HUES64 (cell line): ENCODE data around the gene TLE6. TPM values are rescaled to one million over a fixed set of nuclear protein-coding genes. Genes with fewer than 3 reads are reported as not detected.
A peak's percentile ranks its signal among the peaks of the same experiment; 100 is the strongest.
"Not testable (repeated sequence)": the region's sequence is repeated elsewhere in the genome, so short reads cannot be mapped to it uniquely, and the experiment has no call there.

ENCODE experiments used
- H3K27ac ChIP-seq: 2 replicates; pipeline ENCODE4 v1.7.0; 2013; ENCODE audit warnings: low read depth, low read length, inconsistent platforms
- H3K27me3 ChIP-seq: 2 replicates; pipeline ENCODE4 v1.6.1; 2013; ENCODE audit warnings: mild to moderate bottlenecking, low read length; ENCODE audit not compliant: insufficient read depth
- H3K36me3 ChIP-seq: 2 replicates; pipeline ENCODE4 v1.6.1; 2013; ENCODE audit warnings: mild to moderate bottlenecking, low read length; ENCODE audit not compliant: insufficient read depth
- H3K4me1 ChIP-seq: 2 replicates; pipeline ENCODE4 v1.6.1; 2013; ENCODE audit warnings: mild to moderate bottlenecking, low read length, moderate library complexity; ENCODE audit not compliant: insufficient read depth
- H3K4me3 ChIP-seq: 2 replicates; pipeline ENCODE4 v1.5.1; 2013; ENCODE audit warnings: mild to moderate bottlenecking, low read length, moderate library complexity
- H3K9ac ChIP-seq: 2 replicates; pipeline ENCODE4 v1.6.1; 2013; ENCODE audit warnings: mild to moderate bottlenecking, low read depth, low read length
- H3K9me3 ChIP-seq: 2 replicates; pipeline ENCODE4 v1.6.1; 2013; ENCODE audit warnings: low read depth, low read length; ENCODE audit not compliant: insufficient read depth
- WGBS: fragments of 150-250, 120-280 bp; methylation state at CpG from one replicate; pipeline ENCODE4 v1.1.7; 2013; ENCODE audit warnings: missing lambda C conversion rate; 5-methylcytosine and 5-hydroxymethylcytosine counted together
- polyA plus RNA-seq, 2 experiments: library from polyadenylated mRNA; stranded (reverse); fragments of 50-300 nt; gene quantifications; one replicate each; pipeline ENCODE4 v1.2.3, GENCODE V29; 2013

Gene TLE6
- 0.80 TPM for polyA plus RNA-seq (2013, experiment 1 of 2)
- 0.51 TPM for polyA plus RNA-seq (2013, experiment 2 of 2)

DNA sequence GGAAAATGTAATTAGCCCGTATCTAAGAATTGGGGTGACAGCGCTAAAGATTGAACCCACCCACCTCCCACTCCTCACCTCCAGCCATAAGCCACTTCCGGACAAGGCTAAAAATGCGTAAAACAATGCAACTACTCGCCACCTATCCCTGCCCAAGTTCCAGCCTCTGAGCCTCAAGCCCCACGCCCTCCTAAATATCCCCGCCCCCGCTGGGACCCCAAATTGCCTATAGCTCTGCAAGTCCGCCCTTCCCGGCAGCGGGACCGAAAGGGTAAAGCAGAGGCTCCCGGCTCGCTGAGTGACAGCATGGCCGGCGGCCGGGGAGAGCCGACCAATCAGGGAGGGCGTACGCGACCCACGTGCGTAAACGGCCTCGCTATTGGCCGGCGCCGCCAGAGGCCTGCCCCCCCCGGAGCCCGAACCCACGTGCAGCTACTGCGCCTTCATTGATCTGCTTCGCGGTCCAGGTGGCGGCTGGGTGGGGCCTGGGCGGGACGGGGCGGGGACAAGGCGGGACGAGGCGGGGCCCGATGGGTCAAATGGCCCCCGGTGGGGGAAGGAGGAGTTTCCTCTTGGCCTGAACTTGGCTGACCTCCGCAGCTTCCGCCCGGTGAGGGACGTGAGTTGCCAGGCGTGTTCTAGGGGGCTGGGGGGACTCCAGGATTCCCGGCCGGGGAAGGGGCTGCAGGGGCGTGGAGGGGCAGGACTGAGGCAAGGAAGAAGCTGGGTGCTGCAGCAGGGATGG lies at the start of gene TLE6:
Gene TLE6 (plus strand): TSS at position 564 of the 745 bp plus-strand sequence. CDS start 670 bp downstream, outside the sequence.
- no peaks in the 10 kb centered on the region for H3K36me3 ChIP-seq
- H3K4me3 ChIP-seq, result peak within 1 kb of the TSS; percentile 65
- H3K9me3 ChIP-seq, result no peaks in the 10 kb centered on the region
- H3K27ac ChIP-seq, result no peak within 1 kb of the TSS; the same call in 1 of the 2 replicates
- peaks cover 8% of the 10 kb centered on the region; the same call in 1 of the 2 replicates for H3K4me1 ChIP-seq
- H3K27me3 ChIP-seq, result peaks cover 61% of the 10 kb centered on the region
- under 1% methylated on average over 51 of the region's 51 CpGs for WGBS
- H3K9ac ChIP-seq, result no peak within 1 kb of the TSS

DNA sequence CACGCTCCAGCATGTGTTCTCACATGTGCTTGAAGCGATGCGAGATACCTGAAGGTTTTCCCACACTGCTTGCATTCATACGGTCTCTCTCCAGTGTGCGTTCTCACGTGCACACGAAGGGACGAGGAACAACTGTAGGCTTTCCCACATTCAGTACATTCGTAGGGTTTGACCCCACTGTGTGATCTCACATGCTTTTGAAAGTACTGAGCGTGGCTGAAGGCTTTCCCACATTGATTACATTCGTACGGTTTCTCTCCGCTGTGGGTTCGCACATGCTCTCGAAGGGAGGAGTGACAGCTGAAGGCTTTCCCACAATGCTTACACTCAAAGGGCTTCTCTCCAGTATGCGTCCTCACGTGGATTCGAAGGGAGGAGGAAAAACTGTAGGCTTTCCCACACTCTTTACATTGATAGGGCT lies 43.9 kb upstream of the TLE6 start:
- Histone ChIP-seq H3K27ac (no peak overlapping the region), H3K9me3 (peaks cover 60% of the 10 kb centered on the region), H3K36me3 (peaks cover 62% of the 10 kb centered on the region), H3K4me1 (no peaks in the 10 kb centered on the region), H3K27me3 (no peaks in the 10 kb centered on the region), H3K9ac (no peak overlapping the region), H3K4me3 (no peak overlapping the region; the same call in 1 of the 2 replicates)
- WGBS, result 97% methylated on average over 18 of the region's 18 CpGs

DNA sequence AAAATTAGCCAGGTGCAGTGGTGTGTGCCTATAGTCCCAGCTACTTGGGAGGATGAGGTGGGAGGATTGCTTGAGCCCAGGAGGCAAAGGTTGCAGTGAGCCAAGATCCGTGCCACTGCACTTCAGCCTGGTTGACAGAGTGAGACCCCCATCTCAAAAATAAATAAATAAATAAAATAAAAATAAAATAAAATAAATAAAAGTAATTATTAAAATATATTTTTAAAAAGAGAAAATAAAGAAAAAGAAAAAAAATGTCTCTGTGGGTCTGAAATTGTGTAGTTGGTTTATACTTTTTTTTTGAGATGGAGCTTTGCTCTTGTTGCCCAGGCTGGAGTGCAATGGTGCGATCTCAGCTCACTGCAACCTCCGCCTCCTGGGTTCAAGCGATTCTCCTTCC lies 41.5 kb upstream of the TLE6 start:
- H3K4me1 ChIP-seq, H3K27ac ChIP-seq, H3K27me3 ChIP-seq, H3K4me3 ChIP-seq, H3K9ac ChIP-seq: not testable (repeated sequence)
- H3K36me3 ChIP-seq, result peaks cover 66% of the 10 kb centered on the region
- WGBS, result 100% methylated on average over 4 of the region's 4 CpGs
- peaks cover 57% of the 10 kb centered on the region for H3K9me3 ChIP-seq

DNA sequence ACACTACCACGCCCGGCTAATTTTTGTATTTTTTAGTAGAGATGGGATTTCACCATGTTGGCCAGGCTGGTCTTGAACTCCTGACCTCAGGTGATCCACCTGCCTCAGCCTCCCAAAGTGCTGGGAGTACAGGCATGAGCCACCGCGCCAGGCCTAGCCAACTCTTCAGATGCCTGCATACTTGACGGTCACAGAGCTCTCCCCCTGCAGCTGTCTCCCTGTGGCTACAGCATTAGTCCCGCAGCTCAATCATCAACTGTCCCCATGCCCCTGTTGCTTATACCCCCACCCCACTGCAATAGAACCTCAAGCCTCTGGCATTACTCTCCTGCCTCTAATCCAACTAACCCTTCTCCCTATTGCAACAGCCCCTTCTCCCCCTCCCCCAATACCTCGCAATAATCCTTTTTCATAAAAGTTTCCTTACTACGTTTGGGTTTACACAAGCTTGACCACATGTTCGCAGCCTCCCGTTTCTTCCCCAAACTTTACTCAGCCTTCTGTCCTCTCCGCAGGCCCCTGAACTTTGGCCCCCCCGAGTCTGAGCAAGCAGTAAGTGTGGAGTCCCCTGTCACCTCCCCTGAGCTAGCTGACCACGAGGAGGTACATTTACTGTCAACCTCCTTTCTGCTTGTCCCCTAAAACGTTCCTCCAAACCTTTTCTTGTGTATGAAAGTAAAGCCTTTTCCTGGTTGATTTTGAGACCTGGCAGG lies 34.3 kb upstream of the TLE6 start:
- H3K27me3 ChIP-seq, result no peaks in the 10 kb centered on the region
- peaks cover 11% of the 10 kb centered on the region for H3K36me3 ChIP-seq
- WGBS, result 93% methylated on average over 13 of the region's 14 CpGs
- no peak overlapping the region for H3K4me3 ChIP-seq
- H3K27ac ChIP-seq, result no peak overlapping the region
- no peak overlapping the region for H3K9ac ChIP-seq
- H3K9me3 ChIP-seq, result 0 out of 2 replicates have a peak, but pooled peaks cover 3% of the 10 kb centered on the region
- H3K4me1 ChIP-seq, result no peaks in the 10 kb centered on the region

DNA sequence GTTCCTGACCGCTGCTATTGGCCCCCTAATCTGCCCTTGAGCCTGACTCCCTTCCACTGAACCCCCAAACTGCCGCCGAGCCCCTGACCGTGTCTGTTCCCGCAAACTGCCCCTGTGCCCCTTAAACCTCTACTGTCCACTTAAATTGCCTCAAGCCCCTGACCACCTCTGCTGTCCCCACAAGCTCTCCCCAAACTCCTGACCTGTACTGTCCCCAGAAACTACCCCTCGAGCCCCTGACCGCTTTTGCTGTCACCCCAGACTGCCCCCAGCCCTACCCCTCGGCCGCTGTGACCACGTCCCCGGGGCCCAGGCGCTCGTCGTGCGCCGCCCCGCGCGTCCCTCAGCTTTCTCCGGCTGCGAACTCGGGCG lies 33.0 kb upstream of the TLE6 start:
- Histone ChIP-seq H3K4me1 (no peaks in the 10 kb centered on the region), H3K9ac (peak overlapping the region; percentile 52), H3K4me3 (peak overlapping the region; percentile 66), H3K36me3 (peaks cover 3% of the 10 kb centered on the region), H3K27ac (peak overlapping the region; percentile 45; the same call in 1 of the 2 replicates), H3K9me3 (no peaks in the 10 kb centered on the region), H3K27me3 (no peaks in the 10 kb centered on the region)
- WGBS, result 6% methylated on average over 23 of the region's 23 CpGs

DNA sequence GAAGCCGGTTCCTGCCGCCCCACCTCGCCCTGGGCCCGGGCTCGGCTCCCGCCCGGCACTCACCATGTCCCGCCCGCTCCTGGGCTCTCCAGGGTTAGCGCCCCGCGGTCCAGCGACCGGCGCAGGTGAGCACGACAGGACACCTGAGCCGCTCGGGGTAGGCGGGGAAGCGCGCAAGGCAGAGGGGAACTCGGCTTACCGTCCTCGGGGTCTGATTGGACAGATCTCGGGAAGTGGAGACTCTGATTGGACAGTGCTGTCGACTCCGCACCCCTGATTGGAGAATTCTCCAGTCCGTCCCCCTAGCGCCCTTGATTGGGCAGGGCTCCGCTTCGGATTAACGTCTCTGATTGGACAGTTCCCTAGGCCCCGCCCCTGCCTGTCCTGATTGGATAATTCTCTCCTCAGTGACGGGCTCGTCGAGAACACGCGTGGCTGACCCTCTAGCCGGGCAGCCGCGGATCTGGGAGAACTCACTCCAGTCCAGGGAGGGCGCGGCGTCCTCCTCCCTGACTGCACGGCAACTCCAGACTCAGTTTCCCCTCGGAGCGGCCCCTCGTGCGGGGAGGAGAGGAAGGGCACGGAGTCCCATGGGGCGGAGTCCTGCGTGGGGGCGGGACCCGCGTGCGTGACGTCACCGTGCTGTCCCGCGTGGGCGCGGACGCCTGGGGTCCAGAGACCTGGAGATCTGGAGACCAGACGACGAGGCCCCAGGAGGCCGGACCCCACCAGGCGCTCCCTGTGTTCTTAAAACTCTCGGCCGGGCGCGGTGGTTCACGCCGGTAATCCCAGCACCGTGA lies 32.4 kb upstream of the TLE6 start, which contains the start of gene ZNF77:
Gene ZNF77 (minus strand): TSS at position 197 of the 800 bp plus-strand sequence. CDS start 131 bp downstream, at position 66.
- H3K4me1 ChIP-seq, result no peaks in the 10 kb centered on the region
- 3% methylated on average over 74 of the region's 74 CpGs for WGBS

DNA sequence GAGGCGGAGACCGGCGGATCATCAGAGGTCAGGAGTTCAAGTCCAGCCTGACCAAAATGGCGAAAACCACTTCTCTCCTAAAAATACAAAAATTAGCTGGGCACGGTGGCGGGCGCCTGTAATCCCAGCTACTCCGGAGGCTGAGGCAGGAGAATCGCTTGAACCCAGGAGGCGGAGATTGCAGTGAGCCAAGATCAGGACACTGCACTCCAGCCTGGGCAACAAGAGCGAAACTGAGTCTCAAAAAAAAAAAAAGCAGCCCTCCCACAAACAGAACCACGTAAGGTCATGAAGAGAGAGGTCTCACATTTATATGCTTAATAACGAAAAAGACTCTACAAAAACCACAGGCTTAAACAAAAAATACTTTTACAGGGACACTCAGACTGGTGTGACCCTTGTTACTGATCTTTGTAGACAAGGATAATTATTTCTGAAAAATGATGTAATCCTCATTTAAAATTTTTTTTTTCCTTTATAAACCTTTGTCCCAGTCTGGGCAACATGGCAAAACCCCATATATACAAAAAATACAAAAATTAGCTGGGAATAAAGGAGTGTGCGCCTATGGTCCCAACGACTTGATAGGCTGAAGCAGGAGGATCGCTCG lies 31.7 kb upstream of the TLE6 start:
- Histone ChIP-seq H3K9ac (no peak overlapping the region), H3K4me1 (no peaks in the 10 kb centered on the region), H3K27ac (0 out of 2 replicates have a peak overlapping the region, but pooled peaks have one; percentile 72), H3K27me3 (no peaks in the 10 kb centered on the region), H3K4me3 (peak overlapping the region; percentile 66), H3K9me3 (no peaks in the 10 kb centered on the region), H3K36me3 (no peaks in the 10 kb centered on the region)
- WGBS, result 67% methylated on average over 17 of the region's 17 CpGs

More for the DNA sequence above, 32.4 kb upstream of the TLE6 start, which contains the start of gene ZNF77:
- H3K9ac ChIP-seq, result peak within 1 kb of the TSS; percentile 52
- no peaks in the 10 kb centered on the region for H3K36me3 ChIP-seq
- H3K27me3 ChIP-seq, result no peaks in the 10 kb centered on the region
- H3K27ac ChIP-seq, result peak within 1 kb of the TSS; percentile 72; the same call in 1 of the 2 replicates
- H3K9me3 ChIP-seq, result no peaks in the 10 kb centered on the region
- peak within 1 kb of the TSS; percentile 66 for H3K4me3 ChIP-seq

DNA sequence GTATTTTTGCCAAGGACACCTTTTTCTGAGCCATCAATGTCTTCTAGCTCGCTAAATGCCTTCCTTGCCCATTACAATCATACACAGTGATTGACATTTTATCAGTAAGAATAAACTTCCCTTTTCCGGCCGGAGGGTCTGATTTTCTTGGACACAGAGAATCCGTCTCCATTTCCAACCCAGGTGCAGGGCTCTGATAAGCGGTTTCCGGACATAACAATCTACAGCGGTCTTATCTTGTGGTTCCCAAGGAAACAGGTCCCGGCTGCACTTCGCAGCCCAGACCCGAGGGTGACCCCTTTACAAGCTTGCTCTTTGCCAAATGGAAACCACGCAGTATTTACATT lies 27.5 kb upstream of the TLE6 start:
- no peaks in the 10 kb centered on the region for H3K4me1 ChIP-seq
- H3K36me3 ChIP-seq, result no peaks in the 10 kb centered on the region
- 10% methylated on average over 11 of the region's 11 CpGs for WGBS
- peak overlapping the region; percentile 77 for H3K27ac ChIP-seq
- H3K27me3 ChIP-seq, result no peaks in the 10 kb centered on the region
- peak overlapping the region; percentile 88 for H3K9ac ChIP-seq
- H3K4me3 ChIP-seq, result peak overlapping the region; percentile 97
- no peaks in the 10 kb centered on the region for H3K9me3 ChIP-seq

DNA sequence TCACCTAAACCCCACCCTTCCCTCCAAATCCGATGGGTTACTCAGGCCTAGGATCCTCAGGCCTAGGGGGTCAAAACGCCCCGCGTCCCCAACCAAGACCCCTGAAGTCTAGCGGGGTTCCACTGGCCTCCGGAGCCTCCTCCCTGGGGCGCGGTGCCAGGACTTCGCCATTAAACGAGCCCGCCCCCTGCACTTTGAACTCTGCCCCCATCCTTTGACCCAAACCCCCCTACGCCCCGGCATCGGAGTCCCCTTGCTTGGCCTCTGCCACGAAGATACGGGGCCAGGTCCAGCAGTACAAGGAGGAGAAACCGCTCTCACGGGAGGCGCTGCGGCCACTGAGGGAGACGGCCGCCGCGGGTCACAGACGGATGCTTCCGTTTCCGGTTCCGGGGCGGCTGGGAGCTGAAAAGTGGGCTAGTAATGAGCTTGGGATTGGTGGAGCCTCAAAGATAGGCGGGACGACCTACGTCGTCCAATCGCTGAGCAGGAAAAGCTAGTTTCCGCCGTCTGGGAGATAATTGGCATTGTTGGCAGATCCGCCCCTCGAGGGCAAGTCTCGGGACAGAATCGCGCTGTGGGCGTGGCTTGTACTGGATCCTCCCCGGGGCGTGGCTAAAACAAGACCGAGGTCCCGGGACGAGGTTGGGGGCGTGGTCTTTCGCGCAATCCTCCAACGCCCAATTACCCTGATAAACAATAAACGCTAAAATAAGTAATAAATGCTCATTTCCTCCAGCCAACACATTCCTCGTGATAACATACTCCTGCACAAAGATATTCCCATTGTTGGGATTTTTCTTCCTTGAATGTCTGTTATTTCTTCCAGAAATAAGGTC lies 26.9 kb upstream of the TLE6 start:
- H3K27ac ChIP-seq, result peak overlapping the region; percentile 77
- peak overlapping the region; percentile 88 for H3K9ac ChIP-seq
- H3K9me3 ChIP-seq, result no peaks in the 10 kb centered on the region
- no peaks in the 10 kb centered on the region for H3K4me1 ChIP-seq
- no peaks in the 10 kb centered on the region for H3K36me3 ChIP-seq
- no peaks in the 10 kb centered on the region for H3K27me3 ChIP-seq
- peak overlapping the region; percentile 97 for H3K4me3 ChIP-seq
- WGBS, result under 1% methylated on average over 53 of the region's 53 CpGs

DNA sequence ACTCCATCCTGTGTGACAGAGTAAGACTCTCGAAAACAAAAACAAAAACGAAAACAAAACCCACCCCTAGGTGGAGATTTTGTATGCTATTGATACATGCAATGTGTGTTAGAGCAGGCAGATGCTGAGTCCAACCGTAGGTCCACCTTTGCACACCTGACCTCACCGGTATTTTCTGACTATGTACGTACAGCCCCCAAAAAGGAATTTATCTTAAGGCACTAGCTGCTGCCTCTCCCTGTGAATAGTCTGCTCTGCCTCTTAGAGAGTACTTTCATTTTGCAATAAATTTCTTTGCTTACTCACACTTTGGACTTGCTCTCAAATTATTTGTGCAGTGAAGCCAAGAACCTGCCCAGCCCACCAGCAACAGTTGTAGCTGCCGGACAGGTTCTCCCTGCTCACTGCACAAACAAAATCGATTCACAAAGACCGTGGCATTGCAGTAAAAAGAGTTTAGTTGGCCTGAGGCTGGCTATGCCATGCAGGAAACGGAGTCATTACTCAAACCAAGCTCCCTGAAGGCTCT lies 24.3 kb upstream of the TLE6 start:
- Histone ChIP-seq H3K4me3 (no peak overlapping the region), H3K27ac (no peak overlapping the region), H3K9me3 (no peaks in the 10 kb centered on the region), H3K27me3 (no peaks in the 10 kb centered on the region), H3K9ac (no peak overlapping the region), H3K4me1 (no peaks in the 10 kb centered on the region), H3K36me3 (no peaks in the 10 kb centered on the region)
- WGBS, result 85% methylated on average over 7 of the region's 9 CpGs
